Mononuclear cell (primary cell): ENCODE measurements around the gene SERPINA12. TPM values are rescaled to one million over a fixed set of nuclear protein-coding genes. Genes with fewer than 3 reads are reported as not detected.

Experiments
- H3K27me3 ChIP-seq: 2 replicates; pipeline ENCODE4 v1.6.0; 2011; ENCODE audit warnings: low read length, control low read depth; ENCODE audit not compliant: insufficient read depth
- H3K4me1 ChIP-seq: 2 replicates; pipeline ENCODE4 v1.5.1; 2011; ENCODE audit warnings: mild to moderate bottlenecking, low read length, control low read depth; ENCODE audit not compliant: insufficient read depth
- H3K4me3 ChIP-seq: 2 replicates; pipeline ENCODE4 v1.5.1; 2011; ENCODE audit warnings: mild to moderate bottlenecking, low read length, moderate library complexity
- H3K9me3 ChIP-seq: 2 replicates; pipeline ENCODE4 v1.5.1; 2011; ENCODE audit warnings: low read depth, mild to moderate bottlenecking, control low read depth, low read length
- total RNA-seq: library from RNA; depleted of rRNA; stranded (reverse); fragments of >200 nt; gene quantifications from one replicate; pipeline ENCODE4 v1.2.3, GENCODE V29; 2012

SERPINA12 gene
- total RNA-seq, 1 donor = not detected

GRCh38 chr14:94542111-94542810 lies 33.0 kb upstream of the SERPINA12 start:
- H3K9me3 ChIP-seq = no peaks in the 10 kb centered on the region
- H3K4me1 ChIP-seq = no peaks in the 10 kb centered on the region
- H3K27me3 ChIP-seq = no peaks in the 10 kb centered on the region
- no peak overlapping the region for H3K4me3 ChIP-seq

- H3K4me1 ChIP-seq = no peaks in the 10 kb centered on the region
- H3K9me3 ChIP-seq = no peaks in the 10 kb centered on the region
- no peak overlapping the region for H3K4me3 ChIP-seq
- H3K27me3 ChIP-seq = no peaks in the 10 kb centered on the region
Measured at GRCh38 chr14:94541234-94541975, 32.1 kb upstream of the SERPINA12 start.

- H3K4me1 ChIP-seq = no peaks in the 10 kb centered on the region
- H3K27me3 ChIP-seq = no peaks in the 10 kb centered on the region
- no peaks in the 10 kb centered on the region for H3K9me3 ChIP-seq
- no peak overlapping the region for H3K4me3 ChIP-seq
Measured at GRCh38 chr14:94540031-94540794, 30.9 kb upstream of the SERPINA12 start.

GRCh38 chr14:94539181-94539580 lies 29.9 kb upstream of the SERPINA12 start:
- no peaks in the 10 kb centered on the region for H3K27me3 ChIP-seq
- H3K9me3 ChIP-seq = no peaks in the 10 kb centered on the region
- H3K4me3 ChIP-seq = no peak overlapping the region
- no peaks in the 10 kb centered on the region for H3K4me1 ChIP-seq

- no peaks in the 10 kb centered on the region for H3K27me3 ChIP-seq
- no peaks in the 10 kb centered on the region for H3K9me3 ChIP-seq
- H3K4me3 ChIP-seq = no peak overlapping the region
- no peaks in the 10 kb centered on the region for H3K4me1 ChIP-seq
Measured at GRCh38 chr14:94538070-94538740, 28.9 kb upstream of the SERPINA12 start.

- no peaks in the 10 kb centered on the region for H3K9me3 ChIP-seq
- no peaks in the 10 kb centered on the region for H3K27me3 ChIP-seq
- no peak overlapping the region for H3K4me3 ChIP-seq
- H3K4me1 ChIP-seq = no peaks in the 10 kb centered on the region
Measured at GRCh38 chr14:94536836-94537235, 27.6 kb upstream of the SERPINA12 start.

- Histone ChIP-seq H3K4me1 (no peaks in the 10 kb centered on the region), H3K4me3 (no peak overlapping the region), H3K27me3 (peaks cover 3% of the 10 kb centered on the region), H3K9me3 (no peaks in the 10 kb centered on the region)
Measured at GRCh38 chr14:94535506-94535905, 26.2 kb upstream of the SERPINA12 start.

- no peaks in the 10 kb centered on the region for H3K9me3 ChIP-seq
- no peaks in the 10 kb centered on the region for H3K4me1 ChIP-seq
- H3K4me3 ChIP-seq = no peak overlapping the region
- peaks cover 4% of the 10 kb centered on the region for H3K27me3 ChIP-seq
Measured at GRCh38 chr14:94532447-94532846, 23.2 kb upstream of the SERPINA12 start.

- H3K4me3 ChIP-seq = no peak overlapping the region
- peaks cover 4% of the 10 kb centered on the region for H3K27me3 ChIP-seq
- H3K9me3 ChIP-seq = no peaks in the 10 kb centered on the region
- no peaks in the 10 kb centered on the region for H3K4me1 ChIP-seq
Measured at GRCh38 chr14:94531187-94531586, 21.9 kb upstream of the SERPINA12 start.

- H3K27me3 ChIP-seq = peaks cover 2% of the 10 kb centered on the region
- no peaks in the 10 kb centered on the region for H3K4me1 ChIP-seq
- H3K4me3 ChIP-seq = no peak overlapping the region
- no peaks in the 10 kb centered on the region for H3K9me3 ChIP-seq
Measured at GRCh38 chr14:94524093-94524492, 14.8 kb upstream of the SERPINA12 start.

- Histone ChIP-seq H3K9me3 (no peaks in the 10 kb centered on the region), H3K27me3 (peaks cover 2% of the 10 kb centered on the region), H3K4me3 (no peak overlapping the region), H3K4me1 (no peaks in the 10 kb centered on the region)
Measured at GRCh38 chr14:94523265-94523664, 14.0 kb upstream of the SERPINA12 start.

- Histone ChIP-seq H3K4me1 (no peaks in the 10 kb centered on the region), H3K4me3 (no peak overlapping the region), H3K9me3 (no peaks in the 10 kb centered on the region), H3K27me3 (peaks cover 2% of the 10 kb centered on the region)
Measured at GRCh38 chr14:94522115-94522724, 13.0 kb upstream of the SERPINA12 start.

- H3K27me3 ChIP-seq = peaks cover 2% of the 10 kb centered on the region
Measured at GRCh38 chr14:94521375-94522114, 12.3 kb upstream of the SERPINA12 start.

GRCh38 chr14:94517641-94518257 lies 8.5 kb upstream of the SERPINA12 start:
- Histone ChIP-seq H3K9me3 (no peaks in the 10 kb centered on the region), H3K4me1 (no peaks in the 10 kb centered on the region), H3K4me3 (no peak overlapping the region), H3K27me3 (no peaks in the 10 kb centered on the region)

More at GRCh38 chr14:94521375-94522114, 12.3 kb upstream of the SERPINA12 start:
- Histone ChIP-seq H3K4me1 (no peaks in the 10 kb centered on the region), H3K4me3 (no peak overlapping the region), H3K9me3 (no peaks in the 10 kb centered on the region)
